Liver (tissue), 3 donors: ENCODE data around the gene OR2L13.

ENCODE experiments used
- GABPA ChIP-seq, 2 donors: IDR thresholded peaks in 1 of 2; conservative IDR thresholded peaks in 1 of 2; 2 replicates each; pipeline ENCODE4 v1.6.1; 2016; ENCODE audit warnings: antibody characterized with exemption in 2 of 2, mild to moderate bottlenecking in 1 of 2, moderate library complexity in 1 of 2
- TF ChIP-seq, protein P1 (sequence below): fragments of 150-350 bp; IDR thresholded peaks from 2 replicates; pipeline ENCODE4 v1.5.1; 2017; ENCODE audit warnings: improper control_type of control experiment, low read depth, low read length; ENCODE audit not compliant: missing input control
- donor health status: healthy.
- donor health status: healthy.

DNA sequence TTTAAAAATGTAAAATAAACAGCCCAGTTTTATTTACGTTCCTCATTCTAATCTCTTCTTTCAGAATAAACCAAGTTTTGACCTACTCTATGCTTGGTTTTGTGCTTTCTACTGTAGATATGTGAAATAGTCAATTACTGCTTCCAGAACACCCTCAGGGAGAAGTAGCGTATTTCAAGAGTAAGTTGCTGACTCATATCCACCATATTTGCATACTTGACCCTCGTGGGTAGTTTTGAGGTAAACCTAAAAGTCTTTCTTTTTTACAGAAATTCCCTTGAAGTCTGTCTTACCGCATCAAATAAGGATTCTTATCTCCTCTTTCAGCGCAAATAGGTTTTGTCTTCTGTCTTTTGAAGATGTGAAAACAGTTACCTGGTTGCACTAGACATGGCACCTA lies 49.8 kb upstream of the OR2L13 start:
- TF ChIP-seq, protein P1, sequence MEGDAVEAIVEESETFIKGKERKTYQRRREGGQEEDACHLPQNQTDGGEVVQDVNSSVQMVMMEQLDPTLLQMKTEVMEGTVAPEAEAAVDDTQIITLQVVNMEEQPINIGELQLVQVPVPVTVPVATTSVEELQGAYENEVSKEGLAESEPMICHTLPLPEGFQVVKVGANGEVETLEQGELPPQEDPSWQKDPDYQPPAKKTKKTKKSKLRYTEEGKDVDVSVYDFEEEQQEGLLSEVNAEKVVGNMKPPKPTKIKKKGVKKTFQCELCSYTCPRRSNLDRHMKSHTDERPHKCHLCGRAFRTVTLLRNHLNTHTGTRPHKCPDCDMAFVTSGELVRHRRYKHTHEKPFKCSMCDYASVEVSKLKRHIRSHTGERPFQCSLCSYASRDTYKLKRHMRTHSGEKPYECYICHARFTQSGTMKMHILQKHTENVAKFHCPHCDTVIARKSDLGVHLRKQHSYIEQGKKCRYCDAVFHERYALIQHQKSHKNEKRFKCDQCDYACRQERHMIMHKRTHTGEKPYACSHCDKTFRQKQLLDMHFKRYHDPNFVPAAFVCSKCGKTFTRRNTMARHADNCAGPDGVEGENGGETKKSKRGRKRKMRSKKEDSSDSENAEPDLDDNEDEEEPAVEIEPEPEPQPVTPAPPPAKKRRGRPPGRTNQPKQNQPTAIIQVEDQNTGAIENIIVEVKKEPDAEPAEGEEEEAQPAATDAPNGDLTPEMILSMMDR: no peak
- no peak for TF ChIP-seq GABPA (IDR thresholded peaks at IDR 0.05 in 1 of 2, conservative IDR thresholded peaks at IDR 0.05 in 1 of 2)
